Parathyroid adenoma (tissue), 2 donors: ENCODE results near the gene ACSL1.

ENCODE experiments used
- H2AFZ ChIP-seq: fragments of 300-600 bp; sonication (generic); one replicate; pipeline ENCODE4 v1.7.0; 2017; ENCODE audit warnings: antibody characterized with exemption, mild to moderate bottlenecking
- H3K27ac ChIP-seq: fragments of 300-600 bp; sonication (generic); one replicate; pipeline ENCODE4 v1.7.0; 2017
- H3K27me3 ChIP-seq: fragments of 300-600 bp; sonication (generic); one replicate; pipeline ENCODE4 v1.7.0; 2017; ENCODE audit warnings: low read length; ENCODE audit not compliant: control insufficient read depth, insufficient read depth
- H3K36me3 ChIP-seq: fragments of 300-600 bp; sonication (generic); one replicate; pipeline ENCODE4 v1.7.0; 2017; ENCODE audit warnings: low read length; ENCODE audit not compliant: control insufficient read depth, insufficient read depth
- H3K4me1 ChIP-seq: fragments of 300-600 bp; sonication (generic); one replicate; pipeline ENCODE4 v1.7.0; 2017; ENCODE audit warnings: control low read depth
- H3K4me2 ChIP-seq: fragments of 300-600 bp; sonication (generic); one replicate; pipeline ENCODE4 v1.7.0; 2017; ENCODE audit warnings: low read length
- H3K4me3 ChIP-seq: fragments of 300-600 bp; sonication (generic); one replicate; pipeline ENCODE4 v1.7.0; 2017; ENCODE audit warnings: low read depth, low read length
- H3K79me2 ChIP-seq: fragments of 300-600 bp; sonication (generic); one replicate; pipeline ENCODE4 v1.7.0; 2017; ENCODE audit warnings: control low read depth
- H3K9ac ChIP-seq: fragments of 300-600 bp; sonication (generic); one replicate; pipeline ENCODE4 v1.7.0; 2017; ENCODE audit warnings: mild to moderate bottlenecking
- H3K9me3 ChIP-seq: fragments of 300-600 bp; sonication (generic); one replicate; pipeline ENCODE4 v1.7.0; 2017; ENCODE audit warnings: low read length; ENCODE audit not compliant: control insufficient read depth
- TF ChIP-seq, protein P1 (sequence below): fragments of 300-600 bp; sonication (generic); IDR thresholded peaks from one replicate; pipeline ENCODE4 v1.7.0; 2017; ENCODE audit warnings: antibody characterized with exemption, mild to moderate bottlenecking
- donor health status: primary hyperparathyroidism.

The ACSL1 gene

GRCh38 chr4:184836613-184837012, 10.8 kb upstream of the ACSL1 start:
- H3K9me3 ChIP-seq = no peaks in the 10 kb centered on the region
- no peaks in the 10 kb centered on the region for H3K4me1 ChIP-seq
- no peak overlapping the region for H2AFZ ChIP-seq
- no peaks in the 10 kb centered on the region for H3K36me3 ChIP-seq
- H3K4me2 ChIP-seq = no peak overlapping the region
- no peak overlapping the region for H3K4me3 ChIP-seq
- H3K79me2 ChIP-seq = no peaks in the 10 kb centered on the region
- H3K9ac ChIP-seq = no peak overlapping the region
- TF ChIP-seq, protein P1, sequence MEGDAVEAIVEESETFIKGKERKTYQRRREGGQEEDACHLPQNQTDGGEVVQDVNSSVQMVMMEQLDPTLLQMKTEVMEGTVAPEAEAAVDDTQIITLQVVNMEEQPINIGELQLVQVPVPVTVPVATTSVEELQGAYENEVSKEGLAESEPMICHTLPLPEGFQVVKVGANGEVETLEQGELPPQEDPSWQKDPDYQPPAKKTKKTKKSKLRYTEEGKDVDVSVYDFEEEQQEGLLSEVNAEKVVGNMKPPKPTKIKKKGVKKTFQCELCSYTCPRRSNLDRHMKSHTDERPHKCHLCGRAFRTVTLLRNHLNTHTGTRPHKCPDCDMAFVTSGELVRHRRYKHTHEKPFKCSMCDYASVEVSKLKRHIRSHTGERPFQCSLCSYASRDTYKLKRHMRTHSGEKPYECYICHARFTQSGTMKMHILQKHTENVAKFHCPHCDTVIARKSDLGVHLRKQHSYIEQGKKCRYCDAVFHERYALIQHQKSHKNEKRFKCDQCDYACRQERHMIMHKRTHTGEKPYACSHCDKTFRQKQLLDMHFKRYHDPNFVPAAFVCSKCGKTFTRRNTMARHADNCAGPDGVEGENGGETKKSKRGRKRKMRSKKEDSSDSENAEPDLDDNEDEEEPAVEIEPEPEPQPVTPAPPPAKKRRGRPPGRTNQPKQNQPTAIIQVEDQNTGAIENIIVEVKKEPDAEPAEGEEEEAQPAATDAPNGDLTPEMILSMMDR = no peak
- no peaks in the 10 kb centered on the region for H3K27me3 ChIP-seq
- no peak overlapping the region for H3K27ac ChIP-seq

GRCh38 chr4:184833046-184833838, 7.5 kb upstream of the ACSL1 start:
- Histone ChIP-seq H3K9ac (no peak overlapping the region), H3K4me3 (no peak overlapping the region), H3K27me3 (no peaks in the 10 kb centered on the region), H3K27ac (no peak overlapping the region), H3K79me2 (no peaks in the 10 kb centered on the region), H3K9me3 (no peaks in the 10 kb centered on the region), H3K36me3 (no peaks in the 10 kb centered on the region), H3K4me2 (no peak overlapping the region), H2AFZ (no peak overlapping the region), H3K4me1 (no peaks in the 10 kb centered on the region)
- TF ChIP-seq, protein P1 = no peak

- Histone ChIP-seq H3K27me3 (no peaks in the 10 kb centered on the region), H3K36me3 (no peaks in the 10 kb centered on the region), H3K4me2 (no peak overlapping the region), H3K9me3 (no peaks in the 10 kb centered on the region), H3K79me2 (no peaks in the 10 kb centered on the region), H3K4me1 (no peaks in the 10 kb centered on the region), H3K9ac (no peak overlapping the region), H3K4me3 (no peak overlapping the region), H3K27ac (no peak overlapping the region), H2AFZ (no peak overlapping the region)
- TF ChIP-seq, protein P1 = no peak
These were observed 5.4 kb upstream of the ACSL1 start for GRCh38 chr4:184831153-184831552.

DNA sequence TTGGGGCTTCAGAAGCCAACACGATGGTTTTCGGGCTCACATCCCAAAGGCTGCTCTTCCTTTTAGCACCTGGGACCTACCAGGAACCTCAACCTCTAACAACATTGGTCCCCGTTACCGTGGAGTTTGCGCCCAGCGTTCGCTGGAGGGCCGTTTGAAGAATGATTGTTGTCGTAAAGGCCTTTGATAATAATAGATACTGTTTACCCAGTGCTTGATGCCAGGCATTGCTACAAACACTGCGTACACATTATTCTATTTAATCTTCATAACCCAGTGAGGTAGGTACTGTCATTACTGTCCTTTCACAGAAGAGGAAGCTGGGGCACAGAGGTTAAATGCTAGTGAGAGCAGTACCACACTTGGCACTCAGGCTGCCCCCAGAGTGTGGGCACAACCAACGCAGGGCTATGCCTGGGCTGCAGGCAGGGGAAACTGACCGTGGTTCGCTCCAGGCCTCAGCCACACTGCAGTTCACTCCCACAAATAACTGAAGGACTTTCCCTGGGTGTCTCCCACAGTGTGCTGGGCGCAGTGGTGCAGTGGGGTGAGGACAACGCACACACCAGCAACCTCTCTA, 1.0 kb upstream of the ACSL1 start:
- no peaks in the 10 kb centered on the region for H3K9me3 ChIP-seq
- H2AFZ ChIP-seq = peak overlapping the region; percentile 89
- H3K36me3 ChIP-seq = no peaks in the 10 kb centered on the region
- H3K9ac ChIP-seq = no peak overlapping the region
- TF ChIP-seq, protein P1 = no peak
- H3K27me3 ChIP-seq = no peaks in the 10 kb centered on the region
- no peak overlapping the region for H3K27ac ChIP-seq
- H3K4me1 ChIP-seq = peaks cover 3% of the 10 kb centered on the region
- H3K4me2 ChIP-seq = peak overlapping the region; percentile 85
- peak overlapping the region; percentile 67 for H3K4me3 ChIP-seq
- H3K79me2 ChIP-seq = peaks cover 8% of the 10 kb centered on the region
